Activated T-cell treated with anti-CD3 and anti-CD28 coated beads, Interleukin-2, amount 50 U/mL, for 72 hours (primary cell): ENCODE data around the gene NRG2. TPM values are rescaled to one million over a fixed set of nuclear protein-coding genes. Genes with fewer than 3 reads are reported as not detected.

ENCODE experiments used
- ATAC-seq, 2 donors: fragments of 150-1000 bp; cut with Tn5 transposase; replicated peaks in 1 of 2; 2 replicates each; pipeline ENCODE4 v1.10.0; 2021; ENCODE audit warnings: moderate library complexity in 2 of 2, mild to moderate bottlenecking in 1 of 2
- DNase-seq, 2 donors: peaks; one replicate each; pipeline ENCODE4 v3.0.0; 2021 to 2022; ENCODE audit warnings: mixed read lengths in 1 of 2
- H3K27ac Mint-ChIP-seq: one replicate; pipeline ENCODE4 v1.8.0; 2022; ENCODE audit warnings: mild to moderate bottlenecking, moderate library complexity, mixed read lengths
- H3K27me3 Mint-ChIP-seq: one replicate; pipeline ENCODE4 v1.8.0; 2022; ENCODE audit warnings: low read depth, mixed read lengths
- H3K36me3 Mint-ChIP-seq, 2 donors: one replicate each; pipeline ENCODE4 v1.8.0; 2022; ENCODE audit warnings: mixed read lengths in 2 of 2, mild to moderate bottlenecking in 1 of 2; ENCODE audit not compliant: insufficient read depth in 2 of 2
- H3K4me1 Mint-ChIP-seq: one replicate; pipeline ENCODE4 v1.8.0; 2022; ENCODE audit warnings: low read depth, mixed read lengths
- H3K4me3 Mint-ChIP-seq, 2 donors: one replicate each; pipeline ENCODE4 v1.8.0; 2022; ENCODE audit warnings: mild to moderate bottlenecking in 2 of 2, mixed read lengths in 2 of 2, moderate library complexity in 2 of 2
- H3K9me3 Mint-ChIP-seq, 2 donors: one replicate each; pipeline ENCODE4 v1.8.0; 2022; ENCODE audit warnings: mixed read lengths in 2 of 2
- total RNA-seq, 2 donors: library from RNA; stranded (reverse); gene quantifications; one replicate each; pipeline ENCODE4 v1.2.3, GENCODE V29; 2022

NRG2 gene
- total RNA-seq, 2 donors from 2014 or later, result 0.07 to 0.23 TPM

DNA sequence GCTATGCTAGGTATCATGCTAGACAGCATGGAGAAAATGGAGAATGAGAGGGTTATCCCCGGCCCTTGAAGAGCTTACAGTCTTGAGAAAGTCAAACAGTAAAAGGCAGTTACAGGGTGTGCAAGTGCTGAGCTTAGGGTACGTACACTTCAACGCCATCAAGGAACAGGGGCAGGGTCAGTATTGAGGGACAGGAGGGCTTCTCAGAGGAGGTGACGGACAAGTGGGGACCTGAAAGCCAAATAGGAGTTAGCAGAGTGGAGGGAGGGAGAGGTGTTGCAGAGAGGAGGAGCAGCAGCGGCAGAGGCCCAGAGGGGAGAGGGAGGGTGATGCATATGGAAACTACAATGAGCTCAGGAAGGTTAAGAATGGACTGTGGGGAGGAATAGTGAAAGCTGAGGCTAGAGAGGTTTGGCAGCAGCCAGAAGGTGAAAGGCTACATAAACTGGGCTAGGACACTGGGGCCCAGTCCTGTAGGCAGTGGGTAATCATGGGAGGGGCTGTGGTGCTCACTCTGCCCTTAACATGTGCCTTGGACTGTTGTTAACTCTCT lies 88.0 kb downstream of the NRG2 start:
- no peak overlapping the region for H3K4me3 Mint-ChIP-seq
- ATAC-seq, result no peak
- no peak for DNase-seq

DNA sequence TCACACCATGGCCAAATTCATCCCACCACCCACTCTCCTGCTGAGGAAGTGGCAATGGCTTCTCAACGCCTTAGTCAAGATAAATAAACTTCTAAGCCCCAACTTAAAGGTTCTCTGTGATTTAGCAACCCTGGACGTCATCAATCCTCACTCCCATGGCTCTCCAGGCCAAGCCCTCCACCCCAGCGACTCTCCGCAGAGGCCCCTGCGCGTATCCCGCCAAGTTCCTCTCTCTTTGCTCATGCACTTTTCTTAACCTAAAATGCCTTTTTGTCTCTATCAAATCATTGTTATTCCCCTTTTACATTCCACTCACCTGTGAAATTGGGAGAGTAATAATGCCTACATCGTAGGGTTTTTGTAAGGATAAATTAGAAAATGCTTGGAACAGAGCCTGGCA lies 88.6 kb downstream of the NRG2 start:
- H3K36me3 Mint-ChIP-seq, result no peaks in the 10 kb centered on the region
- DNase-seq, result no peak
- H3K4me1 Mint-ChIP-seq, result peaks cover 5% of the 10 kb centered on the region
- no peaks in the 10 kb centered on the region for H3K9me3 Mint-ChIP-seq
- H3K4me3 Mint-ChIP-seq, result no peak overlapping the region
- no peak for ATAC-seq
- H3K27ac Mint-ChIP-seq, result no peak overlapping the region
- peaks cover 33% of the 10 kb centered on the region for H3K27me3 Mint-ChIP-seq

More for the DNA sequence above, 88.0 kb downstream of the NRG2 start:
- no peak overlapping the region for H3K27ac Mint-ChIP-seq
- peaks cover 5% of the 10 kb centered on the region for H3K4me1 Mint-ChIP-seq
- H3K36me3 Mint-ChIP-seq, result no peaks in the 10 kb centered on the region
- H3K9me3 Mint-ChIP-seq, result no peaks in the 10 kb centered on the region
- peaks cover 33% of the 10 kb centered on the region for H3K27me3 Mint-ChIP-seq

DNA sequence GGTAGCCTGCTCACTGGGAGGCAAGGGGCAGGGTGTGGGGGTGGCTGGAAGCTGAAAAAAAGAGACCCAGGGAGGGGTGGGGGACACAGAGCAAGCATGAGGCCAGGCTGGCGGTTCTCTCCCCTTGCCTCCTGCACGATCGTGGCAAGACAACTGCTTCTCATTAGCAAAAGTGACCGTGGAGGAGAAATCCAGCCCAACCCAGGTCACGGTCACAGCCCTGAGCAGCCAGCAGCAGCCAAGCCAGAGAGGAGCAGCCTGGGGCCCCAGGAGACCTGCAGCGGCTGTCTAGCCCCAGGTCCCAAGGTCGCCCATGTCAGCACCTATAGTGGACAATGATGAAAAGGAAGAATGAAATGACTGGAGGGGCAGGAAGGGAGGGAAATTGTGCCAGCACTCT lies 89.1 kb downstream of the NRG2 start:
- DNase-seq, result no peak
- Mint-ChIP-seq H3K27ac (no peak overlapping the region), H3K27me3 (peaks cover 33% of the 10 kb centered on the region), H3K4me3 (no peak overlapping the region), H3K36me3 (no peaks in the 10 kb centered on the region), H3K4me1 (peaks cover 5% of the 10 kb centered on the region), H3K9me3 (no peaks in the 10 kb centered on the region)
- ATAC-seq, result no peak

DNA sequence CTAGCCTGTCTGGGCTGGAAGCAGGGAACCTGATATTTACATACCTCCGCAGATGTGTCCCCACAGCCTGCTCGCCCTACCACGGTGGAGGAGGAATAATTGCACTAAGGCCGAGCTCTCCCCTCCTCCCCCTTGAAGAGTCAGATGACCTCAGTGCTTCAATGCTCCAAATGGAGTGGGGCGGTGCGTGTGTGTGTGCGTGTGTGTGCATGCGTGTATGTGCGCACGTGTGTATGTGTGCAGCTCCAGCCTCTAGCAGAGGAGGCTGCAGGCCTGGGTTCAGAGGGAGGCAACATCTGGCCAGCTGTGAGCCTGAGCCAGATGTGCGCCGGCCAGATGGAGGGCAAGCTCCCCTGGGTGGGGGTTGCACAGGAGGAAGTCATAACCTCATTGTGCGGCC lies 90.5 kb downstream of the NRG2 start:
- Mint-ChIP-seq H3K27me3 (peaks cover 44% of the 10 kb centered on the region), H3K4me1 (peaks cover 5% of the 10 kb centered on the region), H3K27ac (no peak overlapping the region), H3K9me3 (no peaks in the 10 kb centered on the region), H3K36me3 (no peaks in the 10 kb centered on the region), H3K4me3 (no peak overlapping the region)
- ATAC-seq (no peak), DNase-seq (no peak)

DNA sequence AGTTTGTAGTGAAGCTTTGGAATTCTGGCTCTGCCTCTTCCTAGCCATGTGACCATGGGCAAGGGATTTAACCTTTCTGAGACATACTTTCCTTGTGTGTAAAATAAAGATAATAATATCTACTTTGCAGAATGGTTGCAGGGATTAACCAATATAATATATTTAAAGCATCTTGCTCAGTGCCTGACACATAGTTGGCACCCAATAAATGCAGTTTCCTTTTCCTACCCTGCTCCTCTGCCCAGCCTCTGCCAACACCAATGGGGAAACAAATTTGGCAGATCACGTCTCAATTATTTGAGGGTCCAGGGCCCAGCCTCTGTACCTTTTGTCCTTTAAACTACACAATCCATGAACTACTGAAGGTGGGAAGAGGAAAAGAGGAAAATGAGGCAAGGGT lies 91.1 kb downstream of the NRG2 start:
- Mint-ChIP-seq H3K27me3 (peaks cover 50% of the 10 kb centered on the region), H3K36me3 (no peaks in the 10 kb centered on the region), H3K27ac (no peak overlapping the region), H3K4me3 (no peak overlapping the region), H3K4me1 (peaks cover 5% of the 10 kb centered on the region), H3K9me3 (no peaks in the 10 kb centered on the region)
- DNase-seq (no peak), ATAC-seq (no peak)

DNA sequence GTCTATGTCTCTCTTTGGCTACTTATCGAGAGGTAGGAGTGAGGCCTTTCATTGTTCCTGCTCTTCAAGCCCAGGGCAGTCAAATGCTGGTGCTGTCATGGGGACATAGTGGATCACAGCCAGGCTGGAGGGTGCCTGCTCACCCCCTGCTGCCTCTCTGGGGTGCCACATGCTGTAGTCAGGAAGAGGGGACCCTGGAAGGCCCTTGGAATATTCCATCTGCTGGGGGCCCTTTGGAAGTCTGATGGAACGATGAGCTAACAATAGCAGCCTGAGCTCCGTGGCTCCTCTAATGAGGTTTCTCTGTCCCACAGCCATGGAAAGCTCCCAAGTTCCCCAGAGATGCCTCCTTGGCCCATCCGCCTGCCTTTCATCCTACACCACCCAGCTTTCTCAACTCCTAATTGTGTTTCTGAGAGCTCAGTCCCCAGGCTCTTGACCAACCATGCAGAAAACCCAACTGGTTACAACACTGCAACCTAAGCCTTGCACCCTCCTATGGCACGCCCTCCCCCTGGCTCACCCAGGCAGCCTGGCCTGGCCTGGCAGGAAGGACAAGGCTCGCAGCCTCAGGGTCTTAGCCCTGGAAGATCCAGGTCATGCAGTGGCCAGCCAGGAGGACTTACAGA lies 91.7 kb downstream of the NRG2 start:
- Mint-ChIP-seq H3K27me3 (peaks cover 54% of the 10 kb centered on the region), H3K27ac (no peak overlapping the region), H3K9me3 (no peaks in the 10 kb centered on the region), H3K4me3 (no peak overlapping the region), H3K4me1 (peaks cover 5% of the 10 kb centered on the region), H3K36me3 (no peaks in the 10 kb centered on the region)
- no peak for DNase-seq
- ATAC-seq, result no peak

DNA sequence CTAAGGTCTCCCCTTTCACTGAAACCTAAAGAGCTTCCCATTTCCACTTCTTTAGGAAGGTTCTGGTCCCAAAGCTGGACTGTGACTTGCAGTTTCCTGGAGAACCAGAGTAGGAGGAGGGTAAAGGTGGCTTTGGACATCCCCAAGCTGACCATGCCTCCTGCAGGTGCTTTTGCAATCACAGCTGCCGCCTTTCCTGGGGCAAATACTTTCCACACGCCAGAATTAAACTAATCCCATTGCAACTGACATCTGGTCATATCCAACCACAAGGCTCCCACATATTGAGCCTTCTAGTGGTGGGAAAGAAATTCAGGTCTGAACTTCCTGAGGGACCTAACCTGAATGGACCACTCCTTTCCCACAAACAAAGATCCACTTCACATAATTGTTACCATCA lies 92.7 kb downstream of the NRG2 start:
- DNase-seq, result no peak
- H3K27me3 Mint-ChIP-seq, result peaks cover 51% of the 10 kb centered on the region
- no peak overlapping the region for H3K27ac Mint-ChIP-seq
- H3K4me3 Mint-ChIP-seq, result no peak overlapping the region
- H3K4me1 Mint-ChIP-seq, result no peaks in the 10 kb centered on the region
- no peaks in the 10 kb centered on the region for H3K9me3 Mint-ChIP-seq
- no peaks in the 10 kb centered on the region for H3K36me3 Mint-ChIP-seq
- ATAC-seq, result no peak

DNA sequence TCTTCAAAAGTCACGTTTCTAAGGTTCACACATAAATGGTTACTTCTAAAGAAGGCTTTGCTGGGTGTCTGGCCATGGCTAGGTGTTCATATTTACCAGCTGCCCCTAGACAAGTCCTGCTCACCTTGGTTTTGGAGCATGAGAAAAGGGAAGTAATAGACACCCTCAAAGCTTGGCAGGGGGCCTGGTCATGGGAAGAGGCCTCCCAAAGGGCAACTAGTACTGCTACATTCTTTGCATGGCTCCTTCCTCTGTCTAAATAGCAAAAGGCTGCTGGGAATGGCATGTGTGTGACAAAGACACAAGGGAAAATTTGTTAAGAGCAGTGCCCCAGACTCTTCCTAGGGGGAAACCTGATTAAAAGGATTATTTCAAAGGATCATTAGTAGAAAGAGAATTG lies 93.4 kb downstream of the NRG2 start:
- Mint-ChIP-seq H3K27ac (no peak overlapping the region), H3K36me3 (peaks cover 0 to 2% of the 10 kb centered on the region in 2 donors), H3K4me1 (no peaks in the 10 kb centered on the region), H3K27me3 (peaks cover 56% of the 10 kb centered on the region), H3K9me3 (peaks cover 0 to 2% of the 10 kb centered on the region in 2 donors), H3K4me3 (no peak overlapping the region)
- no peak for DNase-seq
- ATAC-seq, result no peak

DNA sequence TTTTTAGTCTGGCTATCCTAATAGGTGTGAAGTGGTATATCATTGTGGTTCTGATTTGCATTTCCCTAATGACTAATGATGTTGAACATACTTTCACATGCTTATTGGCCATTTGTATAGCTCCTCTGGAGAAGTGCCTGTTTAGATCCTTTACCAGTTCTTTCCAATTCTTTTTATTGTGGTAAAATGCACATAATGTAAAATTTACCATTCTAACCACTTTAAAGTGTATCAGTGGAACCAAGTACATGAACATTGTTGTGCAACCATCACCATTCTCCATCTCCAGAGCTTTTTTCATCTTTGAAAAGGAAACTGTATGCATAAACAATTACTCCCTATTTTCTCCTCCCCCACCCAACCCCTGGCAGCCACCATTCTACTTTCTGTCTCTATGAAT lies 95.4 kb downstream of the NRG2 start:
- Mint-ChIP-seq H3K27ac (no peak overlapping the region), H3K9me3 (peaks cover 0 to 2% of the 10 kb centered on the region in 2 donors), H3K4me1 (no peaks in the 10 kb centered on the region), H3K36me3 (peaks cover 0 to 2% of the 10 kb centered on the region in 2 donors), H3K27me3 (peaks cover 52% of the 10 kb centered on the region), H3K4me3 (no peak overlapping the region)
- ATAC-seq (no peak), DNase-seq (no peak)

DNA sequence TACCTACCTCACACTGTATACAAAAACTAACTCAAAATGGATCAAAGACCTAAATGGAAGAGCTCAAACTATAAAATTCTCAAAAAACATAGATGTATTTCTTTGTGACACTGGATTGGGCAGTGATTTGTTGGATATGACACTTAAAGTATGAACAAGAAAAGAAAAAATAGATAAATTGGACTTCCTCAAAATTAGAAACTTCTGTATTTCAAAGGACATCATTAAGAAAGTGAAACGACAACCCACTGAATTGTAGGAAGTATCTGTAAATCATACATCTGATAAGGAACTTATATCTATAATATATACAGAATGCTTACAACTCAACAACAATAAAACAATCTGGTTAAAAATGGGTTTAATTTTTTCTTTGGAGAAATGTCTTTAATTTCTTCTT lies 96.7 kb downstream of the NRG2 start:
- H3K4me1 Mint-ChIP-seq, result no peaks in the 10 kb centered on the region
- no peak overlapping the region for H3K27ac Mint-ChIP-seq
- no peak overlapping the region for H3K4me3 Mint-ChIP-seq
- DNase-seq (no peak), ATAC-seq (no peak)
- H3K27me3 Mint-ChIP-seq, result peaks cover 51% of the 10 kb centered on the region
- peaks cover 0 to 4% of the 10 kb centered on the region in 2 donors for H3K9me3 Mint-ChIP-seq
- peaks cover 0 to 2% of the 10 kb centered on the region in 2 donors for H3K36me3 Mint-ChIP-seq

DNA sequence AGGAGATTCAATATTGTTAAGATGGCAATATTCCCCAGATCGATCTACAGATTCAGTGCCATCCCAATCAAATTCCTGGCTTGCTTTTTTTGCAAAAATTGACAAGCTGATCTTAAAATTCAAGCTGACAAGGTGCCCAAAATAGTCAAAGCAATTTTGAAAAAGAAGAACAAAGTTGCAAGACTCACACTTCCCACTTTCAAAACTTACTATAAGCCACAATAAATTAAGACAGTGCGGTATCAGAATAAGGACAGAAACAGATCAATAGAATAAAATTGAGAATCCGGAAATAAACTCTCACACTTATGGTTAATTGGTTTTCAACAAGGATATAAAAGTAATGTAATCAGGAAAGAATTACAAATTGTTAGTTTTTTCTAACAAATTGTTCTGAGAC lies 97.1 kb downstream of the NRG2 start:
- no peak overlapping the region for H3K27ac Mint-ChIP-seq
- no peak for ATAC-seq
- peaks cover 0 to 4% of the 10 kb centered on the region in 2 donors for H3K9me3 Mint-ChIP-seq
- H3K36me3 Mint-ChIP-seq, result peaks cover 0 to 2% of the 10 kb centered on the region in 2 donors
- no peak overlapping the region for H3K4me3 Mint-ChIP-seq
- peaks cover 54% of the 10 kb centered on the region for H3K27me3 Mint-ChIP-seq
- DNase-seq, result no peak
- no peaks in the 10 kb centered on the region for H3K4me1 Mint-ChIP-seq

DNA sequence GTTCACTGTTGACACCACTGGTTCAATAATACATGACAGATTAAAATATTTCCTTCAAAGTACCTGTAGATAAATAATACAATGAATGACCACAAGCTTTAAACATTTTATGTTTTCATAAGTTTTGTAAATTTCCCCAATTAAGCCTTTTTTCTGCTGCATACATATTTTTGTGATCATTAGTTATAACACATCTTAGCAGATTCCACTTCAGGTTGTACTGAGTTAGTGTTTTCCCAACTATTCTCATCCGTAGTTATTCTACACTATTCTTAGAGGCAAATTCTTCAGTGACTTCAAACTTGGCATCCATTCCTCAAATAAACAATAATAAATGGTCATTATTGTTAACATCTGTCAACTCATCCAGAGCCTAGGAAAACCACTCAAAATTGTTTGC lies 100.9 kb downstream of the NRG2 start:
- DNase-seq, result no peak
- Mint-ChIP-seq H3K4me1 (no peaks in the 10 kb centered on the region), H3K9me3 (peaks cover 3 to 8% of the 10 kb centered on the region in 2 donors), H3K4me3 (no peak overlapping the region), H3K36me3 (peaks cover 3 to 8% of the 10 kb centered on the region in 2 donors), H3K27me3 (peaks cover 55% of the 10 kb centered on the region), H3K27ac (no peak overlapping the region)
- ATAC-seq, result no peak

DNA sequence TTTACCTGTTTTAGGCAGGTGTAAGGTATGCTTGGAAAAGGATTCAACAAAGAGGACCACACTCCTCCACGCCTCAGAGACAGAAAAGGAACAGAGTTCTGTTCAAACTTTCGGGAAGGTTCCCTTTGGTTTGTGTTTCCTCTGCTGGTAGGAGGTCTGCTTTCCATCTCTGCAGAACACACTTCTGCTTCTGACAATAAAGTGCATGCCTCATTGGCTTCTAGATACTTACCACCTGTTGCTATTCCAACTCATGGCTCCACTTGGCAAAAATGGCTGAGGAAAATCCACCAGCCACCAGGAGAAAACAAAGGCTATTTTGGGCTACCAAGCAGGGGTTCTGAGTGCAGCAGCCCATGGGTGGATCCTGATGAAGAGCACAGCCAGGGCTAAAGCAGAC lies 112.7 kb downstream of the NRG2 start:
- no peaks in the 10 kb centered on the region for H3K9me3 Mint-ChIP-seq
- H3K36me3 Mint-ChIP-seq, result no peaks in the 10 kb centered on the region
- H3K27me3 Mint-ChIP-seq, result peaks cover 41% of the 10 kb centered on the region
- no peak overlapping the region for H3K4me3 Mint-ChIP-seq
- H3K27ac Mint-ChIP-seq, result no peak overlapping the region
- DNase-seq (no peak), ATAC-seq (no peak)
- no peaks in the 10 kb centered on the region for H3K4me1 Mint-ChIP-seq
